ENCODE results near the gene ASPM. TPM values are rescaled to one million over a fixed set of nuclear protein-coding genes. Genes with fewer than 3 reads are reported as not detected.

ASPM gene
- total RNA-seq, 1 experiment from 2014 or later: 32.8 TPM

GRCh38 chr1:197066277-197066676 lies 80.2 kb downstream of the ASPM start:
- no peaks in the 10 kb centered on the region for H3K4me1 Mint-ChIP-seq (ENCODE audit: insufficient read depth, unreplicated experiment)
- H3K36me3 Mint-ChIP-seq (ENCODE audit: insufficient read depth, unreplicated experiment): no peaks in the 10 kb centered on the region
- H3K27ac Mint-ChIP-seq (ENCODE audit: low read depth, unreplicated experiment): no peak overlapping the region
- POLR2A ChIA-PET: no interaction called here
- no TSS peak for BruUV-seq (replicated peaks)
- no peak overlapping the region for H3K4me3 Mint-ChIP-seq (ENCODE audit: unreplicated experiment)
- peaks cover 7% of the 10 kb centered on the region for H3K9me3 Mint-ChIP-seq (ENCODE audit: unreplicated experiment)
- intact Hi-C loops (cut with micrococcal nuclease): loop anchor here (10.0 kb wide), 1 partner anchor 241 kb away; no protein-coding TSS in a partner anchor
- H3K27me3 Mint-ChIP-seq (ENCODE audit: insufficient read depth, unreplicated experiment): no peaks in the 10 kb centered on the region
- CTCF ChIA-PET: interaction anchor here (0.8 kb wide), 1 partner anchor 78 kb away, joined by 3 read pairs; no protein-coding TSS in a partner anchor
- DNase-seq (ENCODE audit: unreplicated experiment): no peak
- TF ChIP-seq CTCF (IDR thresholded peaks at IDR 0.05; ENCODE audit: unreplicated experiment): no peak

- no peak overlapping the region for H3K4me3 Mint-ChIP-seq (ENCODE audit: unreplicated experiment)
- CTCF ChIA-PET: interaction anchor here (0.8 kb wide), 1 partner anchor 79 kb away, joined by 3 read pairs; no protein-coding TSS in a partner anchor
- intact Hi-C loops (cut with micrococcal nuclease): loop anchor here (10.0 kb wide), 1 partner anchor 241 kb away; no protein-coding TSS in a partner anchor
Observed at GRCh38 chr1:197065559-197065958, 80.9 kb downstream of the ASPM start.

GRCh38 chr1:197063212-197063611 lies 83.3 kb downstream of the ASPM start:
- no peaks in the 10 kb centered on the region for H3K4me1 Mint-ChIP-seq (ENCODE audit: insufficient read depth, unreplicated experiment)
- H3K4me3 Mint-ChIP-seq (ENCODE audit: unreplicated experiment): no peak overlapping the region
- no peak overlapping the region for H3K27ac Mint-ChIP-seq (ENCODE audit: low read depth, unreplicated experiment)
- no peak for TF ChIP-seq CTCF (IDR thresholded peaks at IDR 0.05; ENCODE audit: unreplicated experiment)
- POLR2A ChIA-PET: interaction anchor here (0.7 kb wide), 1 partner anchor 135 kb away, joined by 3 read pairs; no protein-coding TSS in a partner anchor
- H3K9me3 Mint-ChIP-seq (ENCODE audit: unreplicated experiment): no peaks in the 10 kb centered on the region
- BruUV-seq (replicated peaks): no TSS peak
- intact Hi-C loops (cut with micrococcal nuclease): loop anchor here (10.0 kb wide), 1 partner anchor 238 kb away; no protein-coding TSS in a partner anchor
- H3K36me3 Mint-ChIP-seq (ENCODE audit: insufficient read depth, unreplicated experiment): no peaks in the 10 kb centered on the region
- CTCF ChIA-PET: interaction anchor here (0.6 to 1.3 kb wide), 4 partner anchors 8 to 1501 kb away, joined by 3 to 4 read pairs (median 3); no protein-coding TSS in a partner anchor
- DNase-seq (ENCODE audit: unreplicated experiment): no peak
- no peaks in the 10 kb centered on the region for H3K27me3 Mint-ChIP-seq (ENCODE audit: insufficient read depth, unreplicated experiment)

More at GRCh38 chr1:197065559-197065958, 80.9 kb downstream of the ASPM start:
- Mint-ChIP-seq H3K27ac (ENCODE audit: low read depth, unreplicated experiment) (no peak overlapping the region), H3K36me3 (ENCODE audit: insufficient read depth, unreplicated experiment) (no peaks in the 10 kb centered on the region), H3K4me1 (ENCODE audit: insufficient read depth, unreplicated experiment) (no peaks in the 10 kb centered on the region), H3K9me3 (ENCODE audit: unreplicated experiment) (peaks cover 7% of the 10 kb centered on the region), H3K27me3 (ENCODE audit: insufficient read depth, unreplicated experiment) (no peaks in the 10 kb centered on the region)
- no TSS peak for BruUV-seq (replicated peaks)
- DNase-seq (ENCODE audit: unreplicated experiment): no peak
- POLR2A ChIA-PET: no interaction called here
- TF ChIP-seq CTCF (IDR thresholded peaks at IDR 0.05; ENCODE audit: unreplicated experiment): no peak

- DNase-seq (ENCODE audit: unreplicated experiment): no peak
- no TSS peak for BruUV-seq (replicated peaks)
- ChIA-PET POLR2A (interaction anchor here (0.7 kb wide), 1 partner anchor 136 kb away, joined by 3 read pairs; no protein-coding TSS in a partner anchor), CTCF (interaction anchor here (0.8 kb wide), 2 partner anchors 9 to 20 kb away, joined by 3 read pairs; no protein-coding TSS in a partner anchor)
- Mint-ChIP-seq H3K27ac (ENCODE audit: low read depth, unreplicated experiment) (no peak overlapping the region), H3K27me3 (ENCODE audit: insufficient read depth, unreplicated experiment) (no peaks in the 10 kb centered on the region), H3K4me3 (ENCODE audit: unreplicated experiment) (no peak overlapping the region), H3K4me1 (ENCODE audit: insufficient read depth, unreplicated experiment) (no peaks in the 10 kb centered on the region), H3K36me3 (ENCODE audit: insufficient read depth, unreplicated experiment) (no peaks in the 10 kb centered on the region), H3K9me3 (ENCODE audit: unreplicated experiment) (no peaks in the 10 kb centered on the region)
- intact Hi-C loops (cut with micrococcal nuclease): loop anchor here (10.0 kb wide), 1 partner anchor 238 kb away; no protein-coding TSS in a partner anchor
- no peak for TF ChIP-seq CTCF (IDR thresholded peaks at IDR 0.05; ENCODE audit: unreplicated experiment)
Observed at GRCh38 chr1:197062692-197063091, 83.8 kb downstream of the ASPM start.

Data from MCF 10A (cell line).